GM19455 (cell line): ENCODE results near the gene MSX1.
"Not testable (repeated sequence)": the region's sequence is repeated elsewhere in the genome, so short reads cannot be mapped to it uniquely, and the experiment has no call there.

Experiments
- ATAC-seq: cut with Tn5 transposase; IDR thresholded peaks from one replicate; pipeline ENCODE4 v1.9.1; 2021; ENCODE audit not compliant: unreplicated experiment

MSX1 gene

DNA sequence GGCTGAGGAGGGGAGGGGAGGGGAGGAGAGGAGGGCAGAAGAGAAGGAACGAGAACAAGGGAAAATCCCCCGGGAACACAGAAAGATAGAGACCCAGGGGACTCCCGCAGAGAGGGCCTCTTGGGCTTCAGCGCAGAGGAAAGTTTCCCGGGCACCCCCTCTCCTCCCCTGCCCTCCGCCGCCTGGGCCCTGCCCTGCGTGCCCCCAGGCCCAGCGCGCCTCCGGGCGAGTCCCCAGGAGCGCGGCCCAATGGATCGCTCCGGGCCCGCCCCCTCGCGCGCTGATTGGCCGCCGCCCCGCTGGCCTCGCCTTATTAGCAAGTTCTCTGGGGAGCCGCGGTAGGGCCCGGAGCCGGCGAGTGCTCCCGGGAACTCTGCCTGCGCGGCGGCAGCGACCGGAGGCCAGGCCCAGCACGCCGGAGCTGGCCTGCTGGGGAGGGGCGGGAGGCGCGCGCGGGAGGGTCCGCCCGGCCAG is at the start of gene MSX1:
Gene MSX1, plus strand, starts transcription at position 341 of the 474 bp plus-strand sequence. CDS start 235 bp downstream, outside the sequence.
- peak; percentile 94 for ATAC-seq

GRCh38 chr4:4810092-4810774 is 49.2 kb upstream of the MSX1 start:
- no peak for ATAC-seq

- ATAC-seq = no peak
Observed at GRCh38 chr4:4810778-4811177, 48.7 kb upstream of the MSX1 start.

GRCh38 chr4:4812145-4812794 is 47.2 kb upstream of the MSX1 start:
- ATAC-seq = no peak

DNA sequence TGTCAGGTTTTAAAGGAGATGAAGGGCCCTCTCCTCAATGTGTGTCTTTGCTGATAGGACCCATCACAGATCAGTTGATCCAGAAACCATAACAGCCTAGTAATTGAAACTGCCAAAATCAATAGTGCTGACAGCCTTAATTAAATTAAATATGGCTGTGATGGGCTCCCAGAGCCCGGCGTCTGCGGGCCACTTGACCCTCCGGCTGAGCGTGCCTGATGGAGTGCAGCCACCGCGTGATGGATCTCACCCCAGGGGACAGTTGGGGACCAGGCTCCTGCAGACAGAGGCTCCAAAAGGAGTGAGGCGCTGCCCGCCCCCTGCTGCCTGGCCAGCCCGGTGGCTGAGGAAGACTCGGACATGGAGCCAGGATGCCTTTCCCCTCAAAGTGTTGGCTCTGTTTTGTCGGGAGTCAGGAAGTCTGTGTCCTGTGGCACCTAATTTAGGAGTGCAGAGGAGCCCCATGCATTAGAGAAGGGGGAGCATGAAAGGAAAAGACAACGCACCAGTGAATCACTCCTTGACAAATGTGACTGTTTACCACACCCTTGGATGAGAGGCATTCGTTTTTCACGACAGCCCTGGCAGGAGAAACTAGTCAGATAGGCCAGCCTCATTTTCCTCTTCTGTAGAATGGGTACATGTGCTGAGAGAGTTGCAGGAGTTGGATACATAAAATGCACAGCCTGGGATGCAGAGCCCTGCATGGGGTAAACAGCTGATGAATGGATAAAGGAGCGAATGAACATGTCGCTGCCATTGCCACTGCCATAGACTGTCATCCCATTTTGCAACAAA is 40.9 kb upstream of the MSX1 start:
- ATAC-seq = no peak

- no peak for ATAC-seq
Observed at GRCh38 chr4:4819213-4819606, 40.3 kb upstream of the MSX1 start.

- ATAC-seq = no peak
Observed at GRCh38 chr4:4820261-4820660, 39.2 kb upstream of the MSX1 start.

DNA sequence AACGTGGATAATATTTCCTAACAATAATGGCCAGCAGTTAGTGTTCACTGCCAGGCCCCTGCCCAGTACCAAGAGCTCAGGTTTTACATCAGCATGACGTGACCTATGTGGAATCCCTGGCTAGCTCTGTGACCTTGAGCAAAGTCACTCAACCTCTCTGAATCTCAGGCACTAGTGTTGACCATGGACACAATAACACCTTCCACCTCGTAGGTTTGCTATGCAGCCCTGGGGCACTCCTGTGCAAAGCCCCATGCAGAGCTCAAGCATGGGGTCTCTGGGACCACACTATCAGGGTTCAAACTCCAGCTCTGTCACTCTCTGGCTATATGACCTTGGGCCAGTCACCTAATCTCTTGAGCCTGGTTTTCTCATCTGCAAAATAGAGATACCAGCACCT is 38.7 kb upstream of the MSX1 start:
- no peak for ATAC-seq

GRCh38 chr4:4821577-4821976 is 37.9 kb upstream of the MSX1 start:
- ATAC-seq = no peak

GRCh38 chr4:4822286-4822685 is 37.2 kb upstream of the MSX1 start:
- not testable (repeated sequence) for ATAC-seq

- ATAC-seq = no peak
Observed at GRCh38 chr4:4823621-4824162, 35.8 kb upstream of the MSX1 start.

DNA sequence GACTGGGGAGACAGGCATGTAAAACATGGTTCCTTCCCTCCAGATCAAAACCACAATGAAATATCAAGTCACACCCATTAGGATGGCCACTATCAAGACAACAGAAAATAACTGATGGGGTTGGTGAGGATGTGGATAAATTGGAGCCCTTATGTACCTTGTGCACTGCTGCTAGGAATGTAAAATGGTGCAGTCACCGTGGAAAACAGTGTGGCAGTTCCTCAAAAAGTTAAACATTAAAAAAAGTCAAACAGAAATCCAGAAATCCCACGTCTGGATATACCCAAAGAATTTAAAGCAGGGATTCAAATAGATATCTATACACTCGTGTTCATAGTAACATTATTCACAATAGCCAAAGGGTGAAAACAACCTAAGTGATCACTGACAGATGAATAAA is 35.2 kb upstream of the MSX1 start:
- ATAC-seq = no peak

- ATAC-seq = no peak
Observed at GRCh38 chr4:4825431-4825830, 34.0 kb upstream of the MSX1 start.

DNA sequence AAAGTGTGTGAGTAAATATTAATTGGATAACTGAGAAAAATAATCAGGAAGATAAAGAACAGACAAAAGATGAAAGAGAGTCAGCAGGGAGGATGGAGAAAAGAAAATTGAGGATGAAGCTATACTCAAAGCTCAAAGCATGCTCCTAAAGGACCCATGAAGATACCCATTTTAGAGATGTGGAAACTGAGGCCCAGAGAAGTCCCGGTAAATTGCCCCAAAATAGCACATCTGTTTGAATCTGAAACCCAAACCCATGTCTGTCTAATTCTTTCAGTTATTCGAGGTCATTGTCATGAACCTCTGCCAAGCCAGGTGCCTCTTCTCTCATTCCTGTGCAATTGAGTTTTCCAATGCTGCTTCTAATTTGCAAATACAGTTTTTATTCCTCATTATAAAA is 29.6 kb upstream of the MSX1 start:
- no peak for ATAC-seq

GRCh38 chr4:4831266-4831665 is 28.2 kb upstream of the MSX1 start:
- no peak for ATAC-seq

- no peak for ATAC-seq
Observed at GRCh38 chr4:4831825-4832224, 27.6 kb upstream of the MSX1 start.

DNA sequence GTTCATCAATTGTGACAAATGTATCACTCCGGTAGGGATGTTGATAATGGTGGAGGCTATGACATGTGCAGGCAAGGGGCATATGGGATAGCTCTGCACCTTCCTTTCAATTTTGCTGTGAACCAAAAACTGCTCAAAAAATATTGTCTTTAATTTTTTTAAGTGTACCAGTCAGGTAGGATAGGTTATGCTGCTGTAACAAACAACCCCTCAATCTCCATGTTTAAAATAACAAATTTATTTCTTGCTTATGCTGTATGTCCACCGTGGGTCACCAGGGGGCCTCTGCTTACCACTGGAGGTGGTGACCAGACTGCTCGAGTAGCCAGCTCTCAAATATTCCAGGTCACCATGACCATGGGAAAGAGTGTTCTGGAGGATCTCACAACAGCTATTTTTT is 23.4 kb upstream of the MSX1 start:
- ATAC-seq = no peak

DNA sequence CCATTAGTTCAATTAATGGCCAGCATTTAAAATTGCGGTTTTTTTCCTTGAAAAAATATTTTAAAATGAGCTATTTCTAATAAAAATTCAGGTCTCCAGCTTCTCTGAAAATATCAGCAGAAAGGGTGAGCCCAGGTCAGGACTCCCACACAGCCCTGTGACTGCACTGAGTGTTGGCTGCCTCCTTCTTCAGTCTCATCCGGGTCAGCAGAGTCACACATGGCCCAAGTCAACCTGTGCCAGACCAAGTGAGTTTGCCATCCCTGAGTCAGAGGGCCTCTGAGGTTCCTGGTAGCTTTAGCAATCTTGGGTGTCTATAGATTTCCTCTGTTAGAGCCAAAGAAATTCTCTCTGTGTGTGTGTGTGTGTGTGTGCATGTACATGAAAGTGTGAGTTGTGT is 22.1 kb upstream of the MSX1 start:
- no peak for ATAC-seq

DNA sequence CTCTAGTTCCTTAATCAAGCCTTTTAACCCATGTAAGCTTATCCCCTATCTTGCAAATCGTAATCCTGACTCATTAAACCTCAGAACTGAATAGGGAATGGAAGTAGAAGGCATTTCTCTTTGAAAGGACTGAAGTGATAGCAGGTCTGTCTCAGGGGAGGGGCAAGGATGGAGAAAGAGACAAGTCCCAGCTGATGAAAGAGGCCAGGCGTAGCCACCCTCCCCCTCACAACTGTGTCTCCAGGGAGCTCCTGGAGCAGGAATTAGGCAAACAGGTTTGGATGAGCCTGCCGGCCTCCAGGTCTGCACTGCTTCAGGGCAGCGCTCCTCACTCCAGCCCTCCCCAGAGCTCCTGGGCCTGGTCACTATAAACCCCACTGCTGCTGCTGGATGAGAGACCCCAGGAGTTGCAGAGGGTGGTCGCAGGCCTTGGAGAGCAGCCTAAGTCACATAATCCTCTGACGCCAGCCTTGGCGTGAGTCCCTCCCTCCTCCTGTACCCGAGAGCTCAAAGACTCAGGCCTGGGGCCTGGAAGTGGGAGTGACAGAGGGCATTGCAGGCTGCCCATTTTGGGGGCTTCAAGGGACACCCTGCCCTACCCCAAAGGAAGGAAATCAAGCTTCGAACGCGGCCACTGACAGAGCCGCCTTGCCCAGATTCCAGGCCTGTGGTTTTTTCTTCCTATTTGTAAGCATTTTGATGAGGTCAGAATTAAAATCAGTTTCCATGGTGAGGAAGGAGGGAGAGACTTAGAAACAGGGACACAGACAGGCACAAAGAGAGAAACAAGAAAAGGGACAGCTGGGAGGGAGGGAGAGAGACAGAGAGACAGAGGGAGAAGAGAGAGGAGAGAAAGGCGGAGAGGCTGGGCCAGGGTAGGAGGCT is 21.2 kb upstream of the MSX1 start:
- ATAC-seq = no peak

GRCh38 chr4:4838936-4839810 is 20.3 kb upstream of the MSX1 start:
- ATAC-seq = no peak
